ENCODE results near the gene CDCA5.

Gene CDCA5

DNA sequence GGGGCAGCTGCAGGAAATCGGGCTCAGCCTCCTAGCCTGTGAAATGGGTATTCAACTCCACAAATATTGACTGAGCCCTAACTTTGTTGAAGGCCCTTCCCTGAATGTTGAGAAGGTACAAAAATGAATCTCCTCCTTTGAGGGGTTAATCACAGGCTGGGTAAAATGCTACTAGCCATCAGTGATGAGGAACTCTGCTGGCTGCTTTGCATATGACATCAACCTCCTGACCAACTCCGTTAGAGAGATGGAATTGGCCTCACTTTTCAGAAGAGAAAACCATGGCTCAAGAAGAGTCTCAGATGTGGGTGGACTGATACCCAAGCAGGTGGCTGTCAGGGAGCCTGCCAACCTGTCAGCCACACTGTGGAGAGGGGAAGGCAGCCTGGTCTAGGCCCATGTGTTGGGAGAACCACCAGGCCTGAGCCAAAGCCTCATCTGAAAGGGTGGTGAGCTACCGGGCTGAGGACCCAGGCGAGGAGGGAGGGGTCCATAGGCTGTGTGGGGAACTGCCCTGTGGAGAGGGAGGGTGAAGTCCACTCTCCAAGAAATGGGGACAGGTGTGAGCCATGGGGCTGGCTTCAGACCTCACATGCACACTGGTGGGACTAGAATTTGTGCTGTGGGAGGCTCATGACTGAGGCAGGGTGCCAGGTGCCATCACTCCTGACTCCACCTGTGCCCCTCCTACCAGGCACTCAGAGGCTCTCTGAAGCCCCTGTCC is 11.8 kb downstream of the CDCA5 start:
- no peak for DNase-seq (ENCODE audit: low read depth)

DNA sequence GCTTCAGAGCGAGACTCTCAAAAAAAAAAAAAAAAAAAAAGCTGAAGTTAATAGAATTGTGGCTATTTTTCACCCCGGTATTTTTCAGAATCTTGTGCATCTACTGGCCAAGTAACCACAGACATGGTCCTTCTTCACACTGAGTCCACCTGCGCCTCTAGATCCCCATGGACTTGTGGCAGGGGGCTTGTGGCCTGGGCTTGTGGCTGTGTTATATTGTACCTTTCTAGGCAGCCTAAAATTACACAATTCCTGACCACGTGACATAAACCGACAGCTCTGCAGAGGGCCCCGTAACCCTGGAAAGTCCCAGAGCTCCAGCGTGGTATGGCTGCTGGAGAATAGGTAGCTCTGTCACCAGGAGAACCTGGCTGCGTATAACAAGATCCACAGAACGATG is 14.6 kb downstream of the CDCA5 start:
- no peak for DNase-seq (ENCODE audit: low read depth)

DNA sequence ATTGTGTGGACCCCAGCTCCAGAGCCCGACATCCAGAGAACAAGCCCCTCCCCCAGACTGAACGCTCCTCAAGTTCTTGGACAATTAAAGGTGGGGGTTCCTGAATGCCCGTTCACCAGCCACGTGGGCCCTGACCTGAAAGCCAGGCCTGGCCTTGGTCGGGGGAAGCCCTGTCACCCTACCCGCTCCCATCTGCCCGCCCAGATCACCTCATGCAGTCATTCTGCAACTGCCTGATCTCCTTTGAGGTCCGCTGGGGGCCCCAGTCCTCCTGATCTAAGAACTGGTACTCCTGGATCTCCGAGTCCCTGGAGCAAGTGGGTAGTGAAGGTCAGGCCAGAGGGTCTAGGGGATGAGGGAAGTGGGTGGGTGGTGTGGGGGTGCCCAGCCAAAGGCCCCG is 16.4 kb downstream of the CDCA5 start:
- DNase-seq (ENCODE audit: low read depth) = no peak

DNA sequence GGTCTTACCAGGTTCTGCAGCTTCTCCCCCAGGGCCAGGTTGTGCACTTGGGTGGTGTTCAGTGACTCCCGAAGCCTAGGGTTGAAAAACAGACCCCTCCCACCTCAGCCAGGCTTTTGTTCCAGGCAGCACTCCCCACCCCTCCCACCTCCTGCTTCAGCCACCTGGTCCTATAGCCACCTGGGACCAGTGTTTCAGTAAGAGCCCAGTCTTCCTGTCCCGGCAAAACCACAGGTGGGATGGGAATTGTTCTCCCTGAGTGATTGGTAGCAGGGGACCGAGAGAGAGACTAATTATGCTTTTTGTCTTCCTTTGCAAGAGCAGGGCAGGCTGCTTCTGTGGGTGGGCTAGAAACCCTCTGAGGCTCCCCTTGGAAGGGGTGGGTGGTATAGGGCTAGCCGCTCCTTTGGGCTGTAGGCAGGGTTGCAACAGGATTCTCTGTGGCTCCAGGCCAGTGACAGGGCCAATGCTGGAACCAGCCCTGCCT is 17.0 kb downstream of the CDCA5 start:
- DNase-seq (ENCODE audit: low read depth) = no peak

DNA sequence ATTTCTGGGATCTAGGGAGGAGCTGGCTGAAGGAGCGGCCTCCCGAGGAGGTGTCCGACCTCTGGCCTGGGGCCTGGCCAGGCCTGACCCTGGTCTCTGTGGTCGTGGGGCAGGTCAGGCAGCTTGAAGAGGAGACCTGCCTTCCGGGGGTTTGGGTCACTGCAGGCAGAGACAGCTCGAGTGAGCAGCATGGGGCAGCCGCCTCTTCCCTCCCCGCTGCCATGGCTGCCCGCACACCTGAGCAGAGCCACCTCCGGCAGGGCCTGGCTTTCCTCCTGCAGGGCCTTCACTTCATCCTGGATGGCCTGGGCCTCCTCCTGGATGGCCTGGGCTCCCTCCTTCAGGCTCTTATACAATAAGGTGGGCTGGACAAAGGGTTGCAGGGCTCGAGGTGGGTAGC is 17.5 kb downstream of the CDCA5 start:
- DNase-seq (ENCODE audit: low read depth) = no peak

DNA sequence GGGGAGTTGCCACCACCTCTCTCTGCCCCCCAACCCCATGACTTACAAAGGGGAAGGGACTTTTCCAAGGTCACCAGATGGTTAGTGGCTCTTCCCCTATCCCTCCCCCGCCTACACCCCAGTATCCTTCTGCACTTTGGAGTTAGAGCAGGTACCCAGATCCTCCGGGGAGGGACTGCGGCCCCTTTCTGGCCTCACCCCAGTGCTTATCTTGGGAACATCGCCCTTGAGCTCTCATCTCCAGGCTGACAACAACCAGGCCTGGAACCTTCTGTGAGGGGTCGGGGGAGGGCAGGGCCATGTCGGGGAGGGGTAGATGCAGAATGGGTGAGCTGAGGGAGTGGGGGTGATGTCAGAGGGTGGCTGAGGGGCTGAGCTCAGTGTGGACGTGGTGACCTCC is 18.0 kb downstream of the CDCA5 start:
- no peak for DNase-seq (ENCODE audit: low read depth)

DNA sequence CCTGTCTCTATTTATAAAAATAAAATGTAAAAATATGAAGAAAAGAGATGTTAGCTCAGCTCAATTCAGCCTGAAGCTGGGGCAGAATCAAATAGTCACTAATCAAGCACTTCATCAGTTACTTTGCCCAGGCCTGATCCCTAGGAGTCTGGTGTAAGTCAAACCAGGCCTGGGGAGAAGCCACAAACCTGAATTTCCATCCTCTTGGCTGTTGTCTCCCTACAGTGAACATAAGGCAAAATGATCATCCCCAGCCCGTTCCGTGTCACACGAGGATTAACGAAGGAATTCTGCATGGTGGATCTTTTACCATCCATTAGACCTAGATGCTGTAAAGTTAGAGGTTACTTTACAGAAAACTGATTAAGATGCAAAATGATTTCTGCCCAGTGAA is 19.0 kb downstream of the CDCA5 start:
- DNase-seq (ENCODE audit: low read depth) = no peak

DNA sequence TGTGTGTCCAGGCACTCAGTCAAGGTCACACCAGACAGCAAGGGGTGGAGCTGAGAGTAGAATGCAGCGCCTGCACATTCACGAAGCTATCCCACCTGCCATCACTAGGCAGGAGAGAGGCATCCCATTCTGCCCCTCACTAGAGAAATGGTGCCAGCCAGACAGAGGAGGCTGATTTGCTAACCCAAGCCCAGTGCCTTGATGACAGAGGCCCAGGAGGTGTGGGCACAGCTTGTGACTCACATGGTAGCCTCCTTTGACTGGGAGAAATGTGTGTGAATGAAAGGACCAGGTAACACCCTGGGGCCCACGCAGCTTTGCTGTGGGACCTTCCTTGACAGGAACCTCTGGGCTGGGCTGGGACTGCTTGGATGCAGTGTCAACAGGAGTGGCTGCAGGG is 20.3 kb downstream of the CDCA5 start:
- DNase-seq (ENCODE audit: low read depth) = no peak

DNA sequence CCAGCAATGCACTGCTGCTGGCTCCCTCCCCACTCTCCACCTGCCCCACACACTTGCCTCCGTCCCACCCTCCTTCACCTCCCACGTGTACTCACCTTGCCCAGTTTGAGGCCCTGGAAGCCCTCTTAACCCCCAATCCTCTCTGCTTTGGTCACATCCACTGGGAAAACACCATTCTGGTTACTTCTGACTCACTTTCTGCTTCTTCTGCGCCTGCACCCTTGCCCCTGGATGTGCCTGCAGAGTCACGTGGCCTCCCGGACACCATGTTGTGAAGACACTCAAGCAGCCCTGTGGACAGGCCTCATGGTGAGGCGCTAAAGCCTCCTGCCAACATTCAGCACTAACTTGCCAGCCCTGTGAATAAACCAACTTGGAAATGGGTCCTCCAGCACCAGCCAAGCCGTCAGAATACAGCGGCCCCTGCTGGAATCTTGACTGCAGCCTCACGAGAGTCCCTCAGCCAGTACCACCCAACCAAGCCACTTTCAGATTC is 22.9 kb downstream of the CDCA5 start:
- no peak for DNase-seq (ENCODE audit: low read depth)

DNA sequence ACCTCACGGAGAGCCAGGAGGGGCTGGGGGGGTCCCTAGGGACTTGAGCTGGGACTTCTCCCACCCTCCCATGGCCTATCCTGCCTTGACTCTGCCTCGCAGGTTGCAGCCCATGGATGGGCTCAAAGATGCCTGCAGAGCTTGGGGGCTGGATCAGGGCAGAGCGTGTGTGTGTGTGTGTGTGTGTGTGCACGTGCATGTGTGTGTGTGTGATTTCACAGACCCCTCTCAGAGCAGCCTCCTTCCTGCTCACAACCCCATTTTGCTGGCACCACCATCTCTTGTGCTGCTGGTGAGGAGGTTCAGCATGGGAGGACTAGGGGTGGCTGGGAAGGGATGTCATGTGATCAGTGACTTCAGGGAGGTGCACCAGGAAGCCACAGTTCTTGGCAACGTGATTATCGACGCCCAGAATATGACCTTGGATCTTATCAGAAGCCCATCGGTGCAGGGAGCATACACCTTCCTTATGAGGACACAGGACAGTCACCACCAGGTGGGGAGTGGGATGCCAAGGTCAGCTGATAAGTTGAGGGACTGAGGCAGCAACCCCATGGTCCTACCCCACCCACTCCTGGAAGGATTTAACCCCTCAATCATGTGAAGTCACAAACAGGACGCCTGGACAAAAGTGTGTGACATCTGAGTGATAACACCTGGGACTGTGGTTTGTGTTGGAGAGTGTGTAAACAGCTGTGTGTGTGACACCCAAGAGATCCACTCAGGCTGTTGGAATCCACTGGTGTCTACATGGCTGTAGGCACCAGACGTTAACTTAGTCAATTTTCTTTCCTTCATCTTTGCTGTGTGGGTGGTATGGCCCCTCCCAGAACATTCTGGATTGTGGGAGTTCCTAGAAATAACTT is 23.6 kb downstream of the CDCA5 start:
- no peak for DNase-seq (ENCODE audit: low read depth)

DNA sequence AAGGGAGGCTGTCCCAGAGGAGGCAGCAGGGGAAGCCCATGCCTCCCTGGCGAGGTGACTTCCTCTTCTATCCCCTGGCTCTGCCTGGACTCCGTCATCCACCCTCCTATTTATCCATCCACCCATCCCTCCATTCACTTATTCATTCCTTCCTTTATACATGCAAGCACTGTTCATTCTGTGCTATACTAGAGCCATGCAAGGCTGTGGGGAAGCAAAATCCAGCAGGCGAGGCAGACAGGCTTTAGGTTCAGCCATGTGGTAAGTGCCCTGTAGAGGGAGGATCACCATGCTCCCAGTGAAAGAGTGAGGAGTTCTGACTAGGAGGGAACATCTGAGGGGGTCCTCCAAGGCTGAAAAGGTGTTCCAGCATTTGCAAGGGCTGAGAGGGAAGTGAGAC is 24.3 kb downstream of the CDCA5 start:
- no peak for DNase-seq (ENCODE audit: low read depth)

DNA sequence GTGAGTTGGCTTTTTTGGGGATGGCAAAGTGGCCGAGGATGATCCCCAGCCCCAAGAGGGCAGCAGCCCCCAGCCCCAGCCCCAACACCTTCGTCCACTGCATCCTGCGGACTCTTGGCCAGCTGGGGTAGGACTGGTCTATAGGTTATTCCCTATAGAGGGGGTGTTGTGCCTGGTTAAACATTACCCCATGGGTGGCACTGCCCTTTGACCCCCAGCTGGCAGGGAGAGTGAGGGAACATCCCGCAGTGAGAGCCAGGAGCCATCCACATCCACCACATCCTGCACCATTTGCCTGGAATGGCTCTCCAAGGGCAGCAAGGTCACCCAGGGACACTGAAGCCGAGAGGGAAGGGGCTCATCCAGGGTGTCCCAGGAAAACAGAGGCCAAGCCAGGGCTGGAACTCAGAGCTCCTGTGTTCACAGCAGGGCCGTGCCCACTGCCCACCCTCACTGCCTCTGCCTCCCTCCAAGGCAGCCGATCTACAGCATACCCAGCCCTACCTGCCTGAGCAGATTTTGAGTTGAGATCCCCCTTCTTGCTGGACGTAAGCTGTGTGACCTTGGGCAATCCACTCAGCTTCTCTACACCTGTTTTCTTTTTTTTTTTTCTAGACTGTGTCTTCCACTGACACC is 25.3 kb downstream of the CDCA5 start, which contains the start of gene NAALADL1:
NAALADL1 (minus strand) TSS at position 135 of the 636 bp plus-strand sequence; CDS start at position 103, 32 bp downstream.
- no peak for DNase-seq (ENCODE audit: low read depth)

DNA sequence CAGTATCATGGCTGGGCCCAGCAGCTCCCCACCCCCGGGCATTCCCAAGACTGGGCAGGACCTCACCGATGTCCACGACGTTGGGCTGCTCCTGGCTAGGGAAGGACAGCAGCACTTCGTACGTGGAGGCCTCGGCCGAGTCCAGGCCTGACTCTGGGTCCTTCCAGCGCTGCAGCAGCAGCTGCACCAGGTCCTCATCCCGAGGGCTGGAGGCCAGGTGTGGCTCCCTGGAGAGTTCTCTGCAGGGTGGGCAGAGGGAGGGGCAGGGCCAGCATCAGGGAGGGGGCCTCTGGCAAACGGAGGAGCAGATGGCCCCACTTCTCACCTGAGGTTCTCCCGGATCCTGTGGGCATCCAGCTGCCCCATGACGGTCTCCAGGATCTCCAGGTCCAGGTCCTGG is 25.8 kb downstream of the CDCA5 start:
- no peak for DNase-seq (ENCODE audit: low read depth)

DNA sequence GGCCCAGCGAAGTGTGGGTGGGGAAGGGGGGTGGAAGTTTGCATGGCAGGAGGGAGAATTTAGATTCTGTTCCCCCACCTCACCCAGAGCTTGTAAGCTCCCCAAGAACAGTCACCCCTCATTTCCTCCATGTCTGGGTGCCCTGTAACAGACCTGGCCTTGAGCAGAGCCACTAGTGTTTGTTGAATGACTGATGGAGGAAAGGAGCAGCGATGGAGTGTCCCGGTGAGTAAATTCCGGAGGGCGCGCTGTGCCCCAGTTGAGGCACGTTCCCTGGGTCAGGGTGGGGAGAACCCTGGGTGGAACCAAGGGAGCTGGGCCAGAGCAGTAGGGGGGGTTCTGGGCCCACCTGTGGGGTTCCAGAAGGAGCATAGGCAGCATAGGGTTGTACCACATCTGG is 26.3 kb downstream of the CDCA5 start:
- DNase-seq (ENCODE audit: low read depth) = no peak

DNA sequence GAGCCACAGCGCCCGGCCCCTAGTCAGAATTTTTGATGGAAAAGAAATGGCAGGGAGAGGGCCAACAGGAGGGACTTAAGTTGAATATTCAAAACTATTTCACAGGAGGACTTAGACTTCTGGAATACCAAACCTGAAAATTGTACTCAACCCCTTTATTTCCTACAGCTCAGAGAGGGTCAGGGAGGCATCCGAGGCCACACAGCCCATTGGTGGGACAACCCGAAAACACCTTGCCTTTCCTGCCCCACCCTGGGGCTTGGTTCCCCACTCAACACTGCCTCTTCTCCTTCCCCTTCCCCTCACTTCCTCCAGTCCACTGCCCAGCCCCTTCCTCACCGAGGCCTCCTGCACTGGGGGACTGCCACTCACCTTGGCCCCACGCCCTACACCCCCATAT is 26.8 kb downstream of the CDCA5 start:
- no peak for DNase-seq (ENCODE audit: low read depth)

DNA sequence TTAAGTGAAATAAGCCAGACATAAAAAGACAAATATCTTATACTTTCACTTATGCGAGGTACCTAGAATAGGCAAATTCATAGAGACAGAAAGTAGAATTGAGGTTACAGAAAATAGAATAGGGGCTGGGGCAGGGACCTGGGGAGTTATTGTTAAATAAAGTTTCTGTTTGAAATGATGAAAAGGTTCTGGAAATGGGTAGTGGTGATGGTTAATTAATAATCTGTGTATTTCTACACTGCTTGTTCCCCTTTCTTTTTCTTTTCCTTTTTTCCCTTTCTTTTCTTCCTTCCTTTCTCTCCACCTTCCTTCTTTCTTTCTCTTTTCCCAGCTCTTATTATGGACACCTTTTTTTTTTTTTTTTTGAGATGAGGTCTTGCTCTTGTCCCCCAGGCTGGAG is 28.3 kb downstream of the CDCA5 start:
- DNase-seq (ENCODE audit: low read depth) = no peak

DNA sequence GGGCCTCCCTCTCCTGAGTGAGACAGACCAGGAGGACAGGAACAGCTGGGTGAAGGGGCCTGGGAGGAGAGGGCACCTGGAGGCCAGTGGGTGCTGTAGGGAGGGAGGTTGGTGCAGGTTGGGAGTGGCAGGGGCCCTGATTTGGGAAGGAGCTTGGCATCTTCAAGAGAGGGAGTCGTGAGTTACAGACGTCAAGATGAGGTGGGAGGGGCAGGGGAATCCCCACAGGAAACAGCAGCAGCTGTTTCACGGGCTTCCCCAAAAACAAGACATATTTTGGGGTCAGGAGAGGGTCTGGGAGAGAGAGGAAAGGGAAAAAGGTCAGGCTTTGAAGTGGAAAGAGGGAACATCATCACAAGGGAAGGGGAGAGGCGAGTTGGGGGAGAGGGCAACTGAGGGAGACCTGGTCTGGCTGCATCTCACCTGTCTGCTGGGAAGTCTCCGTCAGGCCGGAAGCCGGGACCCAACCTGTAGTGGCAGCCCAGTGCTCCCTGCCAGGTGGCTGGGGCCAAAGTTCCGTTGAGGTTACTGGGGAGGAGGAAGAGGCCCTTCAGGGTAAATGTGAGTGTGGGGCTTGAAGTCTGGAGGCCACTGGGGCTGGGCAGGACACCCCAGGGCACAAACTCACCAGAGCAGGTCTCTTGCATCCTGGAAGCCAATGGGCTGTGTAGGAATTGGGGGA is 29.9 kb downstream of the CDCA5 start:
- no peak for DNase-seq (ENCODE audit: low read depth)

DNA sequence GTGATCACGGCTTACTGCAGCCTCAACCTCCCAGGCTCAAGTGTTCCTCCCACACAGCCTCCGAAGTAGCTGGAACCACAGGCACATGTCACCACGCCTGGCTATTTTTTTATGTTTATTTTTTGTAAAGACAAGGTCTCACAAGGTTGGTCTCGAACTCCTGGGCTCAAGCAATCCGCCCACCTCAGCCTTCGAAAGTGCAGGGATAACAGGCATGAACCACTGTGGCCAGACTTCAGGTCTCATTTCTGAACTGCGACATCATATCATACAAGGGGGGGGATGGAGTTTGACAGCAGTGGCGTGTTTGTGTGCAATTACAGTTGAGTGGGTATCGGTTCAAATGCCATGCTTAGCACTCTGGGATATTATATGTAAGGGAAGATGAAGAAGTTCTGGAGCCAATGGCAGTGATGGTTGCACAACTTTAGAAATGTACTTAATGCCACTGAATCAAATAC is 32.4 kb downstream of the CDCA5 start:
- DNase-seq (ENCODE audit: low read depth) = no peak

DNA sequence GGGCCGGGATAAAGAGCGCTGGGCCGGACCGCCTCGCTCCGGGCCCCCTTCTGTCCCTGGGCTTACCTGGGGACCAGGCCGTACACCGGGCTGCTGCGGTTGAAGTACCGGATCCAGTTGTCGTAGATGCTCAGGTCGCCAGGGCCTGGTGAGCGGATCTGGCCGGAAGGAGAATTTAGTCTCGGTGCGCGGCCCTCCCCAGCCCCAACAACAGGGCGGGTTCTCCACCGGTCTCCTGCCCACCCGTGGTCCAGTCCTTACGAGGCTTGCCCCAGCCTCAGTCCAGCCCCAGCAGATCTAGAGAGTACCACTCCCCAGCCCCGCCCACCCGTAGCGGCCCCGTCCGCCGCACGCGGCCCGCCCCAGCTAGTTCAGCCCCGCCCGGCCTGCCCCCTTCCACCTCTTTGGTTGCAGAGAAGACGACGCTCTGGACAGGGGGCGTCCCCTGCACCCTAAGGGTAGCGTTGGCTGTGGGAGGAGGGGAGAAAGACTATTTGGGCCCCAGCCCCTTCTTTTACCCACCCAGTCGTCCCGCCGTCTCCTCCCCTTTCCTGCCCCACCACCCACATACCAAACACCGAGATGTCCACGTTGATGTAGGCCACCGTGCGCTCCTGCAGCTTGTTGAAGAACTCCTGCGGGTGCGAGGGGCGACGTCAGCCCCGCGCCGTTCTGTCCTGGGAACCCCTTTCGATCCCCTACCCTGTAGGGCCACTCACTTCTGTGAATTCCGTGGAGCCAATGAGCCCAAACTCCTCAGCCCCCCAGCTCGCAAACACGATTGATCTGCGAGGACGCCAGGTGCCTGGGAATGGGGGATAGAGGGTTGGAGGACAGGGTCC is 36.0 kb downstream of the CDCA5 start:
- DNase-seq (ENCODE audit: low read depth) = no peak

DNA sequence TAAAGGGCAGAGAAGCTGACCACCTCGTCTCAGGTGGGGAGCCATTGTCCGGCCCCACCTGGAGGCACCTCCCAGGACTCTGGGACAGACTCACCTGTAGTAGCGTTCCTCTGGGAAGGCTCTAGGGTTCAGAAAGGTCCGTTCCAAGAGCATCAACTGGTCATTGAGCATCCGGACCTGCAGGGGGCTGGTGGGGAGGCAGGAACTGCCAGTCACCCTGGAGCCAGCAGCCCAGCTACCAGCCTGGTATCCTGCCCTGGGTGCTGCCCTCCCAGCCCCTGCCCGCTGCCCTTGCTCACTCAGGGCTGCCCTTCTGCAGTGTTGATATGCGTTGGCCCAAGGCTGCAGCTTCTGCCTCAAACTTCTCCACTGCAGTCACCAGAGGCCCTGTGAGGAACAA is 38.1 kb downstream of the CDCA5 start:
- no peak for DNase-seq (ENCODE audit: low read depth)

DNA sequence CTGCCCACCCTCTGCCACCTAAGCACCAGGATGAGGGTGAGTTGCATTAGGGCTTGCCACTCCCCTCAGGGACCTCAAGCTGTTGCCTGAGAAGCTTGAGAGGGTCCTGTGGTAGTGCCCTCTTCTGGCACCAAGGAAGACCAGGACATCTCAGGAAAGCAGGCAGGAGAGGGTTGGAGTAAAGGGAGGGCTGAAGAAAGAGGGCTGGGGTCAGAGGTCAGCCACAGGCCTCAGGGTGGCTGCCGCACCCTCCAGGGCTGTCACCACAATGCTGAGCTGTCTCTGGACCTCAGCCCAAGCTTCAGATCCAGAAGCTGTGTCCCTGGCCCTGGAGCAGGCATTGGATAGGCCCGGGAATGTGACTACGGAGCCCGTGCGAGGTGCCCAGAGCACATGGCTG is 38.8 kb downstream of the CDCA5 start:
- no peak for DNase-seq (ENCODE audit: low read depth)

All from HS-27A (cell line).